ENCODE data around the gene GUCA2B. TPM values are rescaled to one million over a fixed set of nuclear protein-coding genes. Genes with fewer than 3 reads are reported as not detected.

The GUCA2B gene
- polyA plus RNA-seq, 3 donors, result not detected

DNA sequence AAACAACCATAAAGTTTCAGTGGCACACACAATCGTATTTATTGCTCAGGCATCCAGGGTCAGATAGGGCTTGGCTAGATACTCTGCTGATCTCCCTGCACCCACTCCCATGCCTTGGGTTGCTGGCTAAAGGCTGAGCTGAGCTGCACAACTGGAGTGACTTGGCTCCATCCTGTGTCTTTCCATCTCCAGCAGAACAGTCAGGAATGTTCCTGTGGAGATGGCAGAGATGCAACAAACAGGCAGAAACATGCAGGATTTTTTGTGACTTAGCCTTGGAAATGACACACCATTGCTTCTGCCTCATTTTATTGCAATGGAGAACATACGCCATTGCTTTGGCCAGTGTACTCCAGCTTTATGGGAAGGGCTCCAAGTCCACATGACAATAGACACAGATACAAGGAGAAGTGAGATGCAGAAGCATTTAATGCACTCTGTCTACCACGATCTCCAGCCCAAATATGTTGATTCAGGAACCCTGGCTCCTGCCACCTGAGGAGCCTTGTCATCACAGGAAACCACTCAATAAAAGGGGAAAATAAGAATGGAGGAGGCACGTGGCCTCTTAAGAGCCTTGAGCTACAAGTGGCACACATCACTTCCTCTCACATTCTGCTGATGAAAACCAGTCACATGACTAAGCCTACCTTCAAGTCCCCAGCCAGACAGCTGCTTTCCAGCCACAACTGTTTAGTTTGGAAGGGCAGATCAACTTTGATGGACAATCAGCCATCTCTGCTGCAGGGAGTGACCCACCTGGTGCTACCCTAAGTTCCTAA lies 10.1 kb upstream of the GUCA2B start:
- H3K27me3 Mint-ChIP-seq (ENCODE audit: low read depth in 3 of 3), result peaks cover 7 to 18% (median 10%) of the 10 kb centered on the region in 3 donors
- no peak overlapping the region for H3K9ac ChIP-seq (ENCODE audit: insufficient read depth, low read length, poor library complexity, severe bottlenecking)
- intact Hi-C loops (cut with micrococcal nuclease), result no loop called here
- no peak overlapping the region for H3K27ac Mint-ChIP-seq
- no peak overlapping the region for H2AFZ ChIP-seq (ENCODE audit: insufficient read depth, low read depth, low read length, poor library complexity, severe bottlenecking)
- H3K4me3 ChIP-seq (replicated peaks in 1 of 3; ENCODE audit: low read depth in 2 of 3, low read length in 3 of 3), result no peak overlapping the region
- WGBS (ENCODE audit: insufficient coverage), result 100% methylated on average over 1 of the region's 4 CpGs
- peaks cover 0 to 5% (median 0%) of the 10 kb centered on the region in 7 donors for H3K9me3 Mint-ChIP-seq
- no peak for TF ChIP-seq CTCF (IDR thresholded peaks at IDR 0.05)
- H3K27me3 ChIP-seq (ENCODE audit: control insufficient read depth in 2 of 2, insufficient read depth in 2 of 2, low read length in 2 of 2), result no peaks in the 10 kb centered on the region
- no peaks in the 10 kb centered on the region for H3K36me3 ChIP-seq (replicated peaks in 1 of 2; ENCODE audit: control insufficient read depth in 1 of 2, insufficient read depth in 2 of 2, low read length in 2 of 2)
- no peak overlapping the region for H3K4me3 Mint-ChIP-seq
- H3K36me3 Mint-ChIP-seq, result no peaks in the 10 kb centered on the region
- no peaks in the 10 kb centered on the region for H3K79me2 ChIP-seq (ENCODE audit: insufficient read depth, low read length)
- DNase-seq, result peak in 1 of 3 donors; percentile 35
- H3K9me3 ChIP-seq (replicated peaks in 1 of 2; ENCODE audit: control insufficient read depth in 1 of 2, insufficient read depth in 1 of 2, low read length in 2 of 2), result no peaks in the 10 kb centered on the region
- H4K20me1 ChIP-seq (ENCODE audit: insufficient read depth, low read length), result no peaks in the 10 kb centered on the region
- H3K27ac ChIP-seq (ENCODE audit: low read depth in 1 of 2, low read length in 2 of 2), result no peak overlapping the region
- no peak overlapping the region for H3K4me2 ChIP-seq (replicated peaks; ENCODE audit: extremely low read depth, low read length, poor library complexity, severe bottlenecking)
- H3K4me1 ChIP-seq (ENCODE audit: control insufficient read depth in 1 of 2, insufficient read depth in 2 of 2, low read length in 2 of 2), result peaks cover 6 to 7% of the 10 kb centered on the region in 2 donors
- peaks cover 5% of the 10 kb centered on the region for H3K4me1 Mint-ChIP-seq

GRCh38 chr1:42143896-42144710 lies 9.1 kb upstream of the GUCA2B start:
- Mint-ChIP-seq H3K36me3 (no peaks in the 10 kb centered on the region), H3K4me1 (peaks cover 5% of the 10 kb centered on the region), H3K9me3 (no peaks in the 10 kb centered on the region), H3K4me3 (no peak overlapping the region), H3K27me3 (ENCODE audit: low read depth in 3 of 3) (peaks cover 7 to 17% (median 11%) of the 10 kb centered on the region in 3 donors), H3K27ac (no peak overlapping the region)
- intact Hi-C loops (cut with micrococcal nuclease), result no loop called here
- Histone ChIP-seq H3K9me3 (replicated peaks in 1 of 2; ENCODE audit: control insufficient read depth in 1 of 2, insufficient read depth in 1 of 2, low read length in 2 of 2) (no peaks in the 10 kb centered on the region), H3K9ac (ENCODE audit: insufficient read depth, low read length, poor library complexity, severe bottlenecking) (no peak overlapping the region), H2AFZ (ENCODE audit: insufficient read depth, low read depth, low read length, poor library complexity, severe bottlenecking) (no peak overlapping the region), H3K4me1 (ENCODE audit: control insufficient read depth in 1 of 2, insufficient read depth in 2 of 2, low read length in 2 of 2) (peaks cover 6 to 7% of the 10 kb centered on the region in 2 donors), H3K27ac (ENCODE audit: low read depth in 1 of 2, low read length in 2 of 2) (no peak overlapping the region), H3K4me3 (replicated peaks in 1 of 3; ENCODE audit: low read depth in 2 of 3, low read length in 3 of 3) (no peak overlapping the region), H3K79me2 (ENCODE audit: insufficient read depth, low read length) (no peaks in the 10 kb centered on the region), H3K27me3 (ENCODE audit: control insufficient read depth in 2 of 2, insufficient read depth in 2 of 2, low read length in 2 of 2) (no peaks in the 10 kb centered on the region), H4K20me1 (ENCODE audit: insufficient read depth, low read length) (no peaks in the 10 kb centered on the region), H3K36me3 (replicated peaks in 1 of 2; ENCODE audit: control insufficient read depth in 1 of 2, insufficient read depth in 2 of 2, low read length in 2 of 2) (no peaks in the 10 kb centered on the region), H3K4me2 (replicated peaks; ENCODE audit: extremely low read depth, low read length, poor library complexity, severe bottlenecking) (no peak overlapping the region)
- no peak for DNase-seq
- no peak for TF ChIP-seq CTCF (IDR thresholded peaks at IDR 0.05)
- WGBS (ENCODE audit: insufficient coverage), result 85% methylated on average over 4 of the region's 13 CpGs
